ENCODE measurements around the gene SAG.

SAG gene

GRCh38 chr2:233267516-233268245, 39.9 kb upstream of the SAG start:
- H3K27me3 ChIP-seq, result no peaks in the 10 kb centered on the region
- no peaks in the 10 kb centered on the region for H3K9me3 ChIP-seq
- no peak overlapping the region for H3K4me3 ChIP-seq (ENCODE audit: low read depth in 1 of 2, low read length in 1 of 2)
- peaks cover 79% of the 10 kb centered on the region for H3K36me3 ChIP-seq
- peaks cover 0 to 20% of the 10 kb centered on the region in 2 experiments for H3K4me1 ChIP-seq (ENCODE audit: control insufficient read depth in 1 of 2, insufficient read depth in 1 of 2, low read depth in 1 of 2, low read length in 1 of 2)
- no peak for TF ChIP-seq CTCF (IDR thresholded peaks at IDR 0.05)
- H3K27ac ChIP-seq, result peak overlapping the region; percentile 80

- Histone ChIP-seq H3K27me3 (no peaks in the 10 kb centered on the region), H3K36me3 (peaks cover 79% of the 10 kb centered on the region), H3K4me1 (ENCODE audit: control insufficient read depth in 1 of 2, insufficient read depth in 1 of 2, low read depth in 1 of 2, low read length in 1 of 2) (peaks cover 0 to 14% of the 10 kb centered on the region in 2 experiments), H3K4me3 (ENCODE audit: low read depth in 1 of 2, low read length in 1 of 2) (no peak overlapping the region), H3K9me3 (no peaks in the 10 kb centered on the region), H3K27ac (peak overlapping the region; percentile 18)
- TF ChIP-seq CTCF (IDR thresholded peaks at IDR 0.05), result no peak
These were observed 37.2 kb upstream of the SAG start for GRCh38 chr2:233270366-233270765.

GRCh38 chr2:233270951-233271350, 36.7 kb upstream of the SAG start:
- Histone ChIP-seq H3K4me3 (ENCODE audit: low read depth in 1 of 2, low read length in 1 of 2) (no peak overlapping the region), H3K27ac (no peak overlapping the region), H3K4me1 (ENCODE audit: control insufficient read depth in 1 of 2, insufficient read depth in 1 of 2, low read depth in 1 of 2, low read length in 1 of 2) (peaks cover 0 to 14% of the 10 kb centered on the region in 2 experiments), H3K36me3 (peaks cover 79% of the 10 kb centered on the region), H3K9me3 (no peaks in the 10 kb centered on the region), H3K27me3 (no peaks in the 10 kb centered on the region)
- TF ChIP-seq CTCF (IDR thresholded peaks at IDR 0.05), result no peak

- H3K9me3 ChIP-seq, result no peaks in the 10 kb centered on the region
- peaks cover 0 to 14% of the 10 kb centered on the region in 2 experiments for H3K4me1 ChIP-seq (ENCODE audit: control insufficient read depth in 1 of 2, insufficient read depth in 1 of 2, low read depth in 1 of 2, low read length in 1 of 2)
- no peak for TF ChIP-seq CTCF (IDR thresholded peaks at IDR 0.05)
- H3K4me3 ChIP-seq (ENCODE audit: low read depth in 1 of 2, low read length in 1 of 2), result no peak overlapping the region
- peaks cover 79% of the 10 kb centered on the region for H3K36me3 ChIP-seq
- no peak overlapping the region for H3K27ac ChIP-seq
- no peaks in the 10 kb centered on the region for H3K27me3 ChIP-seq
These were observed 35.9 kb upstream of the SAG start for GRCh38 chr2:233271693-233272092.

GRCh38 chr2:233273120-233273519, 34.5 kb upstream of the SAG start:
- H3K27ac ChIP-seq, result no peak overlapping the region
- H3K36me3 ChIP-seq, result peaks cover 88% of the 10 kb centered on the region
- H3K9me3 ChIP-seq, result no peaks in the 10 kb centered on the region
- H3K4me1 ChIP-seq (ENCODE audit: control insufficient read depth in 1 of 2, insufficient read depth in 1 of 2, low read depth in 1 of 2, low read length in 1 of 2), result peaks cover 0 to 6% of the 10 kb centered on the region in 2 experiments
- no peak for TF ChIP-seq CTCF (IDR thresholded peaks at IDR 0.05)
- H3K4me3 ChIP-seq (ENCODE audit: low read depth in 1 of 2, low read length in 1 of 2), result no peak overlapping the region
- H3K27me3 ChIP-seq, result no peaks in the 10 kb centered on the region

Measured in neutrophil (primary cell).